DMS 273 treated with DMSO at 0.1 percent for 48 hours (cell line): Measurements from ENCODE around the gene ASB3.
"Not testable (repeated sequence)": the region's sequence is repeated elsewhere in the genome, so short reads cannot be mapped to it uniquely, and the experiment has no call there.

Experiments
- DNase-seq: peaks from one replicate; lab custom pipeline; 2025; lab: John Stamatoyannopoulos, UW

The ASB3 gene

GRCh38 chr2:53786705-53787613 is at the start of gene ASB3, which contains the start of gene ERLEC1:
TSS of gene ASB3 (minus strand) at chr2:53786953. CDS start at chr2:53765572, 21,381 bp downstream.
TSS of gene ERLEC1 (plus strand) at chr2:53787044. CDS start at chr2:53787211, 167 bp downstream.
- peak; percentile 77 for DNase-seq

GRCh38 chr2:53829980-53830290 is 43.2 kb upstream of the ASB3 start:
- not testable (repeated sequence) for DNase-seq

- no peak for DNase-seq
Observed at GRCh38 chr2:53829273-53829979, 42.7 kb upstream of the ASB3 start.

GRCh38 chr2:53828331-53828730 is 41.6 kb upstream of the ASB3 start:
- DNase-seq = no peak

GRCh38 chr2:53827398-53828175 is 40.8 kb upstream of the ASB3 start:
- DNase-seq = no peak

GRCh38 chr2:53826587-53827397 is 40.0 kb upstream of the ASB3 start:
- DNase-seq = no peak

DNA sequence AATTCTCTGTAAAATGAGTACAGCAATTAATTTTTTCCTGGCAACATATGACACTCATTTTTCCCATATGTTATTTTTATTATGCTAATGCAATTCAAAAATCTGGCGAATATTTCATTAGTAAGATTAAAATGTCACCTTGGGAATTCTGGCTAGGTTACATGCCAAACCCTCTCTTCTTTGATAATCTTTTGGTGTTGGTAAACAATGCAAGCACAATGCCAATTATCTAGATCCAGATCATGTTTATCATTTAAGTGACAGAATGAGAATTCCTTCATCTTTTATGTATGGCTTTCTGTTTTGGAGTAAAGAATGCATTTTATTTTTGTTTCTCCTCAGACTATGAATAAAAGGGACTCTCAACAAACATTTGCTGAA is 39.3 kb upstream of the ASB3 start:
- DNase-seq = no peak

DNA sequence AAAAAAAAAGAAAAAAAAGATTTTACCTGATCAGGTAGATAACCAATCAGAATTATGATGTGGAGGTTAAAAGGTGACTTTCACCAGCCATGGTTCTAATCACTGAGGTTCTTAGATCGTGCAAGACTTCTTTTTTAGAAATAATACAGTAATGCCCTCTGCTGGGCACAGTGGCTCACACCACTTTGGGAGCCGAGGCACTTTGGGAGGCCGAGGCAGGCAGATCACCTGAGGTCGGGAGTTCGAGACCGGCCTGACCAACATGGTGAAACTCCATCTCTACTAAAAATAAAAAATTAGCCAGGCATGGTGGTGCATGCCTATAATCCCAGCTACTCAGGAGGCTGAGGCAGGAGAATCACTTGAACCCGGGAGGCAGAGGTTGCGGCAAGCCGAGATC is 36.9 kb upstream of the ASB3 start:
- DNase-seq = not testable (repeated sequence)

DNA sequence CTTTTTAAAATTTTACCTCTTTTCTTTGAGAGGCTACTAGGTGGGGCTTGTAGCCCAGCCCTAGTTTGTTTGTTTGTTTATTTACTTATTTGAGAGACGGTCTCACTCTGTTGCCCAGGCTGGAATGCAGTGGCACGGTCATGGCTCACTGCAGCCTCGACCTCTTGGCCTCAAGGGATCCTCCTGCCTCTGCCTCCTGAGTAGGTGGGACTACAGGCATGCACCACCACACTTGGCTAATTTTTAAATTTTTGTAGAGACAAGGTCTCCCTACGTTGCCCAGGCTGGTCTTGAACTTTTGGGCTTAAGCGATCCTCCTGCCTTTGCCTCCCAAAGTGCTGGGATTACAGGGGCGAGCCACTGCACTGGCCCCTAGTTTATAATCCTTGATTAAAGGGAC is 35.1 kb upstream of the ASB3 start:
- no peak for DNase-seq

DNA sequence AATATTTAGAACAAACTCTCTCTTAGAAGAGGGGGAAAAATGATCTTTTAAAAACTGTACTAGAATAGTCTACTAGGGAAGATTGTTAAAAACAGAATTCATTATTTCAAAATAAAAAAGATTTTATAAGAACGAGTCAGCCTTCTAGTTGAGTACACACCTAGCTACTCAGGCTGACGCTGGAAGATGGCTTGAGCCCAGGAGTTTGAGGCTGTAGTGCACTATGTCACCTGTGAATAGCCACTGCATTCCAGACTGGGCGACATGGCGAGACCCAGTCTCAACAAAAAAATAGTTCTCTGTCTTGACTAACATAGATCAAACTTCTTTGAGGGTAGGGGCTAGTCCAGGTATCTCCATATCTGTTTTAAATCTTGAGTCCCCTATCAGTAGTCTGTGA is 34.0 kb upstream of the ASB3 start:
- DNase-seq = no peak

GRCh38 chr2:53820048-53820447 is 33.3 kb upstream of the ASB3 start:
- no peak for DNase-seq

DNA sequence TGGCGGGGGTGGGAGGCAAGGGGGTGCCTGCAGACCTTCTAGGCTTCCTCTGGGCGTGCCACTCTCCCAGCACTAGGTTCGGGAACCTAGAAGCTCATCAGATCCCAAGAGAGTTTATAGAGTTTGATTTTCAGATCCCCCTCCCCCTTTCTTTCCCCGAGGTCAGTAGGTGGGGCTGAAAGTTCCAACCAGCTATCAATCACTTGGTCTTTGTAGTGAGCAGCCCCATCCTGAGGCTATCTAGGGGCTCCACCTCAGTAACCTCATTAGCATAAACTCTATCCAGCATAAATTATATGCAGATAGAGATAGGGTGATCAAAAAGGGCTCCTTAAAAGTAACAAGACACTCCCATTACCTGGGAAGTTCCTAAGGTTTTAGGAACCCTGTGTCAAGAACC is 32.9 kb upstream of the ASB3 start:
- DNase-seq = no peak

DNA sequence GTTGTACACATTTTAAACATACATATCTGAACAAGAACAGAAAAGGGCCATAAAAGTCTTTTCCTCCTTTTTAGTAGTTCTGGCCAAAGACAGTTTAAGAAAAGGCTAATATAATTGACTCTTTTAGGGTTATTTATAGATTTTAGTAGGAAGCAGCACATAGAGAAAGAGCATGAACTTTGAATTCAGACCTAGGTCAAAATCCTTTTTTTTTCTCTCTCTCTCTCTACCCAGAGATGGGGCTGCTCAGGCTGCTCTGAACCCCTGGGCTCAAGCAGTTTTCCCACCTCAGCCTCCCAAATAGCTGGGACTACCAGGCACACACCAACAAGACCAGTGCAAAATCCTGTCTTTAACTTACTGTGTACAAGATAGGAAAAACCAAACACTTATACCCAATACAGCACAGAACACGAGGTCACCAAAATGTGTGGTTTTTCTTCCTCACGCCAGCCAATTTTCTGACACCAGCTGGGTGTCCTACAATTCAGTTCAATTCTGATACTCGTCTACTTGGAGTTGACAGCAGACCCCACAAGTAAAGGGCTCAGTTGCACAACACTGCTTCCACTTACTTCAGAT is 32.2 kb upstream of the ASB3 start:
- no peak for DNase-seq

GRCh38 chr2:53813151-53813550 is 26.4 kb upstream of the ASB3 start:
- no peak for DNase-seq

- DNase-seq = no peak
Observed at GRCh38 chr2:53811601-53812000, 24.8 kb upstream of the ASB3 start.

GRCh38 chr2:53802617-53803151 is 15.9 kb upstream of the ASB3 start:
- DNase-seq = no peak

DNA sequence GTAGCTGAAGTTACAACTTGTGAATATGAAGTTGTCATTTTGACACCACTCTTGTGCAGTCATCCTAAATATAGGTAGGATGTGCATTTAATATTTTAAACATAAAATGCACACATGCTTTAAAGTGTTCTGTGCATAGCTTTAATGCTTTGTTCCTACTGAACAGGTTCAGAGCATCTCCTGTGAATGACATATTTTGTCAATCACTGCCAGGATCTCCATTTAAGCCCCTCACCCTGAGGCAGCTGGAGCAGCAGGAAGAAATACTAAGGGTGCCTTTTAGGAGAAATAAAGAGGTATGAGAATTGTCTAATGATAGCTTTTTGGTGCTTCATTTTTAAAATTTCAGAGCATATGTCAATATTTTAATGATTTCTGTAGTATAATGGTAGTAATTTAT is 14.8 kb upstream of the ASB3 start:
- no peak for DNase-seq

- DNase-seq = no peak
Observed at GRCh38 chr2:53793821-53794220, 7.1 kb upstream of the ASB3 start.

GRCh38 chr2:53793261-53793660 is 6.5 kb upstream of the ASB3 start:
- no peak for DNase-seq

DNA sequence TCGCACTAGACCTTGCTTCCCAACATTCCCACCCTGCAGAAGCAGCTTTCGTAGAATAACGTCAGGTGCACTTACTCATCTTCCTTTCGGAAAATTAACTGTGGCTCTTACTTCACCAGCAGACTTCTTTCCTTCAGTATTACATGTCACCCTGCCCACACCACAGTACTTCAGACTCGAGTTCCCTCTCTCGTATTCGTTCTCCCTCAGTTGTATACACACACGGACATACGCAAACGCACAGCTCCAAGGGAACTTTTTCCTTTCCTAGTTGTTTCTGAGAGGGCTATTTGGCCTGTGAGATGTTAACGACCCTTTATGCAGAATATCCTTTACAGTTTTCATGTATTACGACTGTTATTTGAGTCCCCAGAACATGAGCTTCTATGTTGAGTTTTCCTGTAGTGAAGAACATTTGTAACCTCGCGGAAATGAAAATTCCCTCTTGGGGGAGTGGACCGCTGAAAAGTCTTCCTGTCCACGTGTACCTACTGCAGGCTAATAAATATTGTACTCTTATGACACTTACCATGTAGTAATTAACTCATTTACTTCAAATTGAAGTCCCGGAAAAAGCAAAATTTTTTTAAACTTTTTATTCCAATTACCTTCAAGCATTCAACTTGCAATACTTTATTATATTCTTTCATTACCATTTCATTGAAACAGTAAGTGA is 999 bp upstream of the ASB3 start:
- DNase-seq = no peak

- no peak for DNase-seq
Observed at GRCh38 chr2:53786352-53786704, 425 bp downstream of the ASB3 start.
